Peyer's patch (tissue), 4 donors: ENCODE measurements around the gene SIGLEC12. TPM values are rescaled to one million over a fixed set of nuclear protein-coding genes. Genes with fewer than 3 reads are reported as not detected.

Experiments used
- DNase-seq, 3 donors: peaks; one replicate each; pipeline ENCODE4 v3.0.0-alpha.2; 2017 to 2019
- H3K27ac ChIP-seq, 4 donors: fragments of 200-600 bp; sonication (generic); one replicate each; pipeline ENCODE4 v1.5.1; 2016 to 2019
- H3K27me3 ChIP-seq, 2 donors: fragments of 200-600 bp; sonication (generic); one replicate each; pipeline ENCODE4 v1.5.1; 2019
- H3K36me3 ChIP-seq, 3 donors: fragments of 200-600 bp; sonication (generic); one replicate each; pipeline ENCODE4 v1.5.1; 2016 to 2019
- H3K4me1 ChIP-seq, 4 donors: fragments of 200-600 bp; sonication (generic); one replicate each; pipeline ENCODE4 v1.5.1; 2016 to 2019
- H3K4me3 ChIP-seq, 4 donors: fragments of 200-600 bp; sonication (generic); 1 replicate in 3 of 4; 2 replicates in 1 of 4; pipeline ENCODE4 v1.5.1; 2016 to 2019; ENCODE audit warnings: mild to moderate bottlenecking in 1 of 4
- H3K9me3 ChIP-seq, 4 donors: fragments of 200-600 bp; sonication (generic); one replicate each; pipeline ENCODE4 v1.5.1; 2016 to 2019; ENCODE audit warnings: mild to moderate bottlenecking in 1 of 4
- POLR2A ChIP-seq, 2 donors: fragments of 450-650 bp; IDR thresholded peaks; one replicate each; pipeline ENCODE4 v1.5.1; 2017; ENCODE audit warnings: antibody characterized with exemption in 2 of 2, mild to moderate bottlenecking in 2 of 2, moderate library complexity in 2 of 2
- total RNA-seq, 4 donors: library from RNA; depleted of rRNA; stranded (reverse); fragments of >200 nt; gene quantifications; one replicate each; pipeline ENCODE4 v1.1.0, GENCODE V29; 2016
- TF ChIP-seq, protein P1 (sequence below), 6 experiments: fragments of 450-650 bp in 4 of 6; fragments of 200-600 bp in 2 of 6; sonication (generic) in 1 of 6; IDR thresholded peaks; one replicate each; pipeline ENCODE4 v1.5.1; 2017 to 2019; ENCODE audit warnings: antibody characterized with exemption in 6 of 6, mild to moderate bottlenecking in 3 of 6, moderate library complexity in 1 of 6

The SIGLEC12 gene
- total RNA-seq = 1 to 10 TPM in 2 of 4 donors, not detected in 2; 2.5 to 3.3 TPM

DNA sequence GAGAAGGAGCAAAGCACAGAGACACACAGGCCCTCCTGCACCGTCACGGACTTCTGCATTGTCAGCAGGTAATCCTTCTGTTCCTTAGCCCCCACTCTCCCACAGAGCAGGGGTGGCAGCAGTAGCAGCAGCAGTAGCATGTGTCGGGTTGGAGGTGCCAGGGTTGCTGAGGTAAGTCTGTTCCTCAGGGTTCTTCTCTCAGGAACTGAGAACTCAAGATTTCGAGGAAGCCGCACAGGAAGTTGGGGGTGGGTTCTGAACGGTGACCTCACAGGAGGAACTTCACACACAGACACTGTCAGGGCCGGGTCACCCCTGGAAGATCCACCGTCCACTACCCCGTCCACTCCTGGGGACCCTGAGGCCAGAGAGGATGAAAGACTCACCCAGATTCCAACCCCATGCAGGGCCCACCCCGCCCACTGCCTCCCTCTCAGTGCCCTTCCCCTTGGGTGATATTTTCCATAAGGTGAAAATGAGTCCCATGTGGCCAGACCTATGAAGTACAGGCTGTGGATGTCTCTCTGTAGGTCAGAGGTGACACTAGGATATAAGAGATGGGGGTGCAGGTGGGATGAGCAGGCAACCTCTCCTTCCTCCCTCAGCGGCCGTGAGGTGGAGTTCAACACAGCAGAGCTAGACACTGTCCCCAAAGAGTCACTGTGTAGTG is at the start of gene SIGLEC12:
SIGLEC12 (minus strand) TSS at position 207 of the 670 bp plus-strand sequence; CDS start at position 140, 67 bp downstream.
- TF ChIP-seq POLR2A (IDR thresholded peaks at IDR 0.05) = no peak
- TF ChIP-seq, protein P1, sequence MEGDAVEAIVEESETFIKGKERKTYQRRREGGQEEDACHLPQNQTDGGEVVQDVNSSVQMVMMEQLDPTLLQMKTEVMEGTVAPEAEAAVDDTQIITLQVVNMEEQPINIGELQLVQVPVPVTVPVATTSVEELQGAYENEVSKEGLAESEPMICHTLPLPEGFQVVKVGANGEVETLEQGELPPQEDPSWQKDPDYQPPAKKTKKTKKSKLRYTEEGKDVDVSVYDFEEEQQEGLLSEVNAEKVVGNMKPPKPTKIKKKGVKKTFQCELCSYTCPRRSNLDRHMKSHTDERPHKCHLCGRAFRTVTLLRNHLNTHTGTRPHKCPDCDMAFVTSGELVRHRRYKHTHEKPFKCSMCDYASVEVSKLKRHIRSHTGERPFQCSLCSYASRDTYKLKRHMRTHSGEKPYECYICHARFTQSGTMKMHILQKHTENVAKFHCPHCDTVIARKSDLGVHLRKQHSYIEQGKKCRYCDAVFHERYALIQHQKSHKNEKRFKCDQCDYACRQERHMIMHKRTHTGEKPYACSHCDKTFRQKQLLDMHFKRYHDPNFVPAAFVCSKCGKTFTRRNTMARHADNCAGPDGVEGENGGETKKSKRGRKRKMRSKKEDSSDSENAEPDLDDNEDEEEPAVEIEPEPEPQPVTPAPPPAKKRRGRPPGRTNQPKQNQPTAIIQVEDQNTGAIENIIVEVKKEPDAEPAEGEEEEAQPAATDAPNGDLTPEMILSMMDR (IDR thresholded peaks at IDR 0.05) = no peak
- Histone ChIP-seq H3K9me3 (no peaks in the 10 kb centered on the region), H3K4me1 (no peaks in the 10 kb centered on the region), H3K27ac (peak within 1 kb of the TSS in 1 of 4 donors; percentile 42), H3K27me3 (no peaks in the 10 kb centered on the region), H3K36me3 (no peaks in the 10 kb centered on the region), H3K4me3 (peak within 1 kb of the TSS in 2 of 4 donors; percentile 4 to 14)
- peak in 2 of 3 donors; percentile 62 to 68 for DNase-seq

DNA sequence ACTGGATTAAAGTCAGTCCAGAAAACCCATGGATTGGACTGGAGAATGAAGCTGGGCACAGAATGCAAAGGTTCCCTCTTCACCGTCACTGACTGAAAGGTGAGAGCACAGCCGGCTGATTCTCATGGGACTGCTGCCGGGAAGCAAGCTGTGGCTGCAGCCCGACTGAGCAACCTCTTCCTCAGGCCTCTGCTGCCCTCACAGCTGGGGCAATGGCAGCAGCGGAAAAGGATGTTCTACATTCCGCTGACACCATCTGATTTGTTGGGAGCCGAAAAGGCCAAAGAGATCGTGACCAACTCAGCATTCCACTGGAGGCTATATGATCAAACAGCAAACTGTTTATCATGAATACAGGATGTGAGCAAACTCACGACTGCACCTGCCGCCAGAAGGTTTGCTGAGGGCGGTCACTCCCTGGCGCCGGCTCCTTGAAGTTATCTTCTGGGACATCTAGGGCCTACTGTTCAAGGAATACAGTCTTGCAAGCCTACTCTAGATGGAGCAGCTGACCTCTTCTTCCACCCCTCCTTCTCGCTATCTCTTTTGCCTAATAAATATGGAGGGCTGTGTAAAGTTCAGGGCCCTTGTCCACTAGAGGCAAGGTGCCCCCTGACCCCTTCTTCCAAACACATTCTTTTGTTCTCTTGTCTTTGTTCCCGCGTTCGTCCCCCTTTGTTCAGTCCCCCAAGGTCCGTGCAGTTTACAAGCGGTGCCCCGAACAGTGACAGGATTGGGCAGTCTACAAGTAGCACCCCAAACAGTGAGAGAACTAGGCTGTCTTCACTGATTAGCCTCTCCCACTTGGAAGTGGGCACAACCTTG is 49.5 kb upstream of the SIGLEC12 start:
- Histone ChIP-seq H3K27ac (peak overlapping the region in 2 of 4 donors; percentile 55 to 81), H3K9me3 (no peaks in the 10 kb centered on the region), H3K4me1 (peaks cover 0 to 14% (median 0%) of the 10 kb centered on the region in 4 donors), H3K36me3 (no peaks in the 10 kb centered on the region), H3K4me3 (peak overlapping the region in 2 of 4 donors; percentile 37 to 38), H3K27me3 (no peaks in the 10 kb centered on the region)
- TF ChIP-seq, protein P1 (IDR thresholded peaks at IDR 0.05) = no peak
- TF ChIP-seq POLR2A (IDR thresholded peaks at IDR 0.05) = no peak
- DNase-seq = peak in 1 of 3 donors; percentile 48

DNA sequence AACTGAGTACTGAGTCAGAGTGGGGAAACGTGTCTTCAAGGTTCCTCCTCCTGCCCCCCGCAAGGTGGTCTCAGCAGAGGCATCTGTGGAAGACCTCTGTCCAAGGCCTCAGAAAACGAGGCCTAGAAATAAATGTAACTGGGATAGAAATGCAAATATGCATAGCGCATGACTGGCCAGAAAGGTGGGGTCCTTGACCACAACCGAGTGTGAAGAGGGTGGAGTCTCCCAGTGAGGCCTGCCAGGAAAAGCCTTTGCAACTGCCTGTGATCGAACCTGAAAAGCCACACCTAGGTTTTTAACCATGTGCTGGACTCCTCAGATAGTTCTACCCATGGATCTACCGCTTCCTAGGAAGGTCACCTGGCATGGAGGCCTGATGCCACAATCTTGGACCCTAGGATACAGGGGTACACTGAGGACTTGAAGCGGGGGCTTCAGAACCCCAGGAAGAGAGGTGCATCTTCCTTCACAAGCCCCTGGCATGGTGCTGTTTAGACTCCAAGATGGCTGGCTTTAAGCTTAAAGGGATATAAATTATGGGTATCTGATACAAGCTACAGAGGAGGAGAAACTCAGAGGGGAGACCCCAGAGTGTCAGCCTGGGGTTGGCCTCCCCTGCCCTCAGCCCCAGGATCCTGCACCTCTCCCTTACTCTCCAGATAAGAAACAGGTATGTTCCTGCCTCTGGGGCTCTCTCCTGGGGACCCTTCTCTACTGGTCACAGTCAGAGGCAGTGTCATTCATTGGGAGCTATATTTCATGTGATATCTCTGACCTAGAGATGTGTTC is 48.1 kb upstream of the SIGLEC12 start:
- Histone ChIP-seq H3K9me3 (no peaks in the 10 kb centered on the region), H3K27me3 (no peaks in the 10 kb centered on the region), H3K36me3 (no peaks in the 10 kb centered on the region), H3K4me1 (peaks cover 0 to 14% (median 0%) of the 10 kb centered on the region in 4 donors), H3K27ac (peak overlapping the region in 2 of 4 donors; percentile 55 to 81), H3K4me3 (peak overlapping the region in 2 of 4 donors; percentile 37 to 38)
- TF ChIP-seq POLR2A (IDR thresholded peaks at IDR 0.05) = no peak
- TF ChIP-seq, protein P1 (IDR thresholded peaks at IDR 0.05) = no peak
- peak in 2 of 3 donors; percentile 1 to 66 for DNase-seq

GRCh38 chr19:51548891-51549305 is 47.3 kb upstream of the SIGLEC12 start:
- DNase-seq = peak in 1 of 3 donors; percentile 9
- Histone ChIP-seq H3K27me3 (no peaks in the 10 kb centered on the region), H3K27ac (peak overlapping the region in 2 of 4 donors; percentile 43 to 81), H3K9me3 (no peaks in the 10 kb centered on the region), H3K4me3 (no peak overlapping the region), H3K36me3 (no peaks in the 10 kb centered on the region), H3K4me1 (peaks cover 0 to 14% (median 0%) of the 10 kb centered on the region in 4 donors)
- TF ChIP-seq POLR2A (IDR thresholded peaks at IDR 0.05) = no peak
- TF ChIP-seq, protein P1 (IDR thresholded peaks at IDR 0.05) = no peak

DNA sequence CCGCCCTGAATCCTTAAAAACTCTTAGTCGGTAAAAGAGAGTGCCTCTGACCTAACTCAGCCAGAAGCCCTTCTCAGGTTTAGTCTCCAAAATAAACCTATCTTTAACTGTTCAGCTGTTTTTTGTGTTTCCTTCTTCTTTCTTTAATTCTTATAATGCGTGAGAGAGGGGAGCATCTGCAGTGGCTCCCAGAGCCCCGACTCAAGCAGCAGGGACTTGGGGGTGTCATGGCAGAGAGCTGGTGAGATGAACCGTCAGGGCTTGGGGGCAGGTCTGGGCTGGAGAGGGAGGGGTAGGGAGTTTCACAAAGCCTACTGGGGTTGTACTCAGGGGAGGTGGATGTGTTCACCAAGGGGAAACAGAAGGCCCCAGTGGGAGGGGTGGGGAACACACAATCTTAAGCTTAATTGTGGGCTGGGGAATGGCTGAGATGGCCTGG is 46.6 kb upstream of the SIGLEC12 start:
- H3K27me3 ChIP-seq = no peaks in the 10 kb centered on the region
- H3K27ac ChIP-seq = peak overlapping the region in 2 of 4 donors; percentile 27 to 81
- no peak overlapping the region for H3K4me3 ChIP-seq
- peak in 1 of 3 donors; percentile 34 for DNase-seq
- TF ChIP-seq POLR2A (IDR thresholded peaks at IDR 0.05) = no peak
- TF ChIP-seq, protein P1 (IDR thresholded peaks at IDR 0.05) = no peak
- H3K36me3 ChIP-seq = no peaks in the 10 kb centered on the region
- peaks cover 0 to 14% (median 0%) of the 10 kb centered on the region in 4 donors for H3K4me1 ChIP-seq
- H3K9me3 ChIP-seq = no peaks in the 10 kb centered on the region
